Panc1 (cell line): ENCODE results near the gene UNC13C.

ENCODE experiments used
- CTCF ChIP-seq: fragments of 450-650 bp; IDR thresholded peaks from 2 replicates; pipeline ENCODE4 v1.5.1; 2017; ENCODE audit warnings: mild to moderate bottlenecking
- POLR2AphosphoS5 ChIP-seq: IDR thresholded peaks from 2 replicates; pipeline ENCODE4 v1.6.1; 2012; ENCODE audit warnings: mild to moderate bottlenecking, low read depth, low read length, moderate library complexity
- REST ChIP-seq, 2 experiments: IDR thresholded peaks; 2 replicates each; pipeline ENCODE4 v1.6.1; 2011 to 2012; ENCODE audit warnings: low read depth in 2 of 2, control low read depth in 1 of 2, low read length in 1 of 2, mild to moderate bottlenecking in 1 of 2, moderate library complexity in 1 of 2; ENCODE audit not compliant: insufficient read depth in 1 of 2
- SIN3A ChIP-seq: IDR thresholded peaks from 2 replicates; pipeline ENCODE4 v1.6.1; 2012; ENCODE audit warnings: low read depth, mild to moderate bottlenecking, low read length, moderate library complexity, borderline replicate concordance; ENCODE audit not compliant: insufficient read depth

- TF ChIP-seq CTCF: no peak
- no peak for TF ChIP-seq SIN3A
- TF ChIP-seq POLR2AphosphoS5: no peak
- TF ChIP-seq REST (IDR thresholded peaks at IDR 0.05; ENCODE audit: insufficient read depth in 1 of 2, low read depth in 2 of 2, low read length in 1 of 2): no peak
Observed at GRCh38 chr15:53936137-53936536, 42.1 kb upstream of the UNC13C start.
